Measurements from ENCODE around the gene ETDA. TPM values are rescaled to one million over a fixed set of nuclear protein-coding genes. Genes with fewer than 3 reads are reported as not detected.

Gene ETDA
- total RNA-seq, 1 donor from 2014 or later = not detected

DNA sequence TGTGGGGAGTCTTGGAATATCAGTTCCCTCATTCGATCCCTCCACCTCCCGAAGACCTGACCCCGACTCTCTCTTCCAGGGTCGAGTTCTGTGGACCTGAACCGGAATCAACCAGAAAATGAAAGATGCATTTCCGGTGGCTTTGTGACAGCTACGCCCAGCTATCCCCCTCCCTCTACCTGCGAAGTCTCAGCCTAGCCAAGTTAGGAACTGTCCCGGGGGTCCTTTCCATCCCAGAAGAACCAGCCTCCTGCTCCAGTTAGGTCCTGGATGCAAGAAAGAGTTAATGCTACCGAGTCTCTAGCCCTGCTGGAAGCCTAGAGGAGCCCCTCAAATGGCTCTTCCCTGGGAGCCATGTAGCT, 44.1 kb downstream of the ETDA start:
- H3K27ac Mint-ChIP-seq = peak overlapping the region; percentile 61
- CTCF ChIA-PET = interaction anchor here (1.2 kb wide), 1 partner anchor 9 kb away, joined by 3 read pairs; no protein-coding TSS in a partner anchor
- H3K4me1 Mint-ChIP-seq = peaks cover 19% of the 10 kb centered on the region
- peak overlapping the region; percentile 87 for H3K4me3 Mint-ChIP-seq
- no peaks in the 10 kb centered on the region for H3K27me3 Mint-ChIP-seq
- intact Hi-C loops (cut with micrococcal nuclease) = loop anchor here (5.0 kb wide), 1 partner anchor 226 kb away; the partner anchor contains the start of gene INTS6L
- ATAC-seq (ENCODE audit: low read depth) (peak; percentile 51), DNase-seq (no peak)
- POLR2A ChIA-PET = interaction anchor here (1.2 kb wide), 1 partner anchor 125 kb away, joined by 3 read pairs; no protein-coding TSS in a partner anchor
- TF ChIP-seq, protein P1, sequence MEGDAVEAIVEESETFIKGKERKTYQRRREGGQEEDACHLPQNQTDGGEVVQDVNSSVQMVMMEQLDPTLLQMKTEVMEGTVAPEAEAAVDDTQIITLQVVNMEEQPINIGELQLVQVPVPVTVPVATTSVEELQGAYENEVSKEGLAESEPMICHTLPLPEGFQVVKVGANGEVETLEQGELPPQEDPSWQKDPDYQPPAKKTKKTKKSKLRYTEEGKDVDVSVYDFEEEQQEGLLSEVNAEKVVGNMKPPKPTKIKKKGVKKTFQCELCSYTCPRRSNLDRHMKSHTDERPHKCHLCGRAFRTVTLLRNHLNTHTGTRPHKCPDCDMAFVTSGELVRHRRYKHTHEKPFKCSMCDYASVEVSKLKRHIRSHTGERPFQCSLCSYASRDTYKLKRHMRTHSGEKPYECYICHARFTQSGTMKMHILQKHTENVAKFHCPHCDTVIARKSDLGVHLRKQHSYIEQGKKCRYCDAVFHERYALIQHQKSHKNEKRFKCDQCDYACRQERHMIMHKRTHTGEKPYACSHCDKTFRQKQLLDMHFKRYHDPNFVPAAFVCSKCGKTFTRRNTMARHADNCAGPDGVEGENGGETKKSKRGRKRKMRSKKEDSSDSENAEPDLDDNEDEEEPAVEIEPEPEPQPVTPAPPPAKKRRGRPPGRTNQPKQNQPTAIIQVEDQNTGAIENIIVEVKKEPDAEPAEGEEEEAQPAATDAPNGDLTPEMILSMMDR (IDR thresholded peaks at IDR 0.05) = no peak
- H3K36me3 Mint-ChIP-seq (ENCODE audit: low read depth) = peaks cover 12% of the 10 kb centered on the region
- H3K9me3 Mint-ChIP-seq = no peaks in the 10 kb centered on the region

DNA sequence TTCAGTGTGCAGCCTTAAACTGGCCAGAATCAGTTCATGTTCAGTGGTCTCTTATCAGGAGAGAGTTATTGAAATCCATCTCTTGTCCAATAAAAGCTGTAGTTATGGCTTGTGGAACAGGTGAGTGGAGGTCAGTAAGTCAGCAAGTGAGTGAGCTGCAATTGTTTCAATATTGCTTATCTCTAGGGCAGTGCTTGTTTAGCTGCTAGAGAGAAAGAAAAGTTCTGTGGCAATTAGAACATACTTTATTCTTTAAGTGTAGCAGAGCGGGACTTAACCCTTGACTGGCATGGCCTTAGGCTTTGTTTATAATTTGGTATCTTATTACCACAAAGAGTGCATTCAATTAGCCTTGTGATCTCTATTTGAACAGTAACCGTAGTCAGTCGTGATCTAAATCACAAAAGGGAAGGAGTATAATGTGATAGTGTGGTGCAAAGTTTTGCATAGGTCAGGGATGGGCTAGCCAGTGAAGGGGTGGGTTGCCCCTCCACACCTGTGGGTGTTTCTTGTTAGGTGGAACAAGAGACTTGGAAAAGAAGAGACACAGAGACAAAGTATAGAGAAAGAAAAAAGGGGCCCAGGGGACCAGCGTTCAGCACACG, 50.5 kb downstream of the ETDA start:
- Mint-ChIP-seq H3K9me3 (no peaks in the 10 kb centered on the region), H3K27ac (no peak overlapping the region), H3K4me3 (no peak overlapping the region), H3K36me3 (ENCODE audit: low read depth) (no peaks in the 10 kb centered on the region), H3K4me1 (peaks cover 15% of the 10 kb centered on the region), H3K27me3 (no peaks in the 10 kb centered on the region)
- intact Hi-C loops (cut with micrococcal nuclease) = no loop called here
- POLR2A ChIA-PET = no interaction called here
- TF ChIP-seq, protein P1 (IDR thresholded peaks at IDR 0.05) = no peak
- no peak for DNase-seq
- ATAC-seq (ENCODE audit: low read depth) = no peak
- CTCF ChIA-PET = no interaction called here

Other genes with a start within 250 kb of the ETDA start
- not detected in 2 replicates for gene RTL8B, start 229.5 kb upstream of the ETDA start, total RNA-seq
- gene RTL8C, start 219.7 kb upstream of the ETDA start, total RNA-seq = 16.7 and 19.4 TPM in 2 replicates
- 7.1 and 7.9 TPM in 2 replicates for gene RTL8A, start 199.9 kb upstream of the ETDA start, total RNA-seq
- 0.17 and 0.31 TPM in 2 replicates for gene SMIM10L2B, start 153.3 kb upstream of the ETDA start, total RNA-seq
- gene ETDB, start 131.5 kb upstream of the ETDA start, total RNA-seq = not detected in 2 replicates
- gene CT55, start 80.7 kb upstream of the ETDA start, total RNA-seq = not detected in 2 replicates
- gene ETDC, start 57.4 kb downstream of the ETDA start, total RNA-seq = not detected in 2 replicates
- gene ZNF75D, start 92.0 kb downstream of the ETDA start, total RNA-seq = 9.5 and 11.0 TPM in 2 replicates
- 2.6 and 2.7 TPM in 2 replicates for gene ZNF449, start 92.7 kb downstream of the ETDA start, total RNA-seq
- gene SMIM10L2A, start 169.9 kb downstream of the ETDA start, total RNA-seq = 0.10 and 0.11 TPM in 2 replicates

Data from activated B cell treated with CpG ODN at 0.5 μM for 24 hours (primary cell).